Measurements from ENCODE around the gene CCT7. TPM values are rescaled to one million over a fixed set of nuclear protein-coding genes. Genes with fewer than 3 reads are reported as not detected.

CCT7 gene
- total and polyA plus RNA-seq, 10 of the 15 experiments (the other 5 are each of a cell fraction or from before 2014, with no cell fraction given): 206 to 598 (median 486) TPM

DNA sequence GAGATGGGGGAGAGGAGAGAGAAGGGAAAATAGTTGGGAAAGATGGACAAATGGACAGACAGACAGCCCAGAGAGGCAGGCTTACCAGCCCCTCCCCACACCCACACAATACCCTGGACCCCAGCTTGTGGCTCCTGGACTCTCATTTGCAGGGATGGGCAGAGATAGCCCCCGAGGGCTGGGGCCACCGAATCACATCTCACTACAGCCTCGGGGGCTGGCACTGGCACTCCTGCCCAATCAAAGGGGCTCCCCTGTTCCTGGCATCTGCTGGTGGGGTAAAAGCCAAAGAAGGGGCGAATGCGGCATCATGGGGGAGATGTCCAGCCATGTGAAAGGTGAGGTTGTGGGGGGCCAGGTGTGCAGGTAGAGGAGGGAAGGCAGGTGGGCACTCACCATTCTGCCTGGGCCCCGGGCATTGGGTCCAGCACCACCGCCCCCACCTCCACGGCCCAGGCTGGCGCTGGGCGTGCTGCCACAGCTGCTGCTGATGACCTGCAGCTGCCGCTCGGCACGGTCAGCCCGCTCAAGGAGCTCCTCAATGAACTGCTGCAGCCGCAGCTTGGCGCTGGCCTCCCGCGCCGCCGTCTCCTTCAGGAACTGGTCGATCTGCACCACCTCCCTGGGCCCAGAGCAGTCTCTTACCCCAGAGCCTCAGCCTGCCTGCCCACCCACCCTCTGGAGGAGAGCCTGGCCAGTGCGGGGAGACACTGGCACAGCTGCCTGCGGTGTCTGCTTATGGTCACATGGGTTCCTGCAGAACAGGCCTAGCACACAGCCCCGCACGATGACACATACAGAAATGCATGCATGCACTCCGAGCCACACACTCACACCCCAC, 32.2 kb downstream of the CCT7 start:
- Histone ChIP-seq H3K79me2 (ENCODE audit: control insufficient read depth, insufficient read depth, low read length) (no peaks in the 10 kb centered on the region; the same call in 1 of the 2 replicates), H3K27me3 (replicated peaks in 1 of 2; ENCODE audit: control insufficient read depth in 2 of 2, insufficient read depth in 2 of 2, low read length in 1 of 2) (no peaks in the 10 kb centered on the region), H2AFZ (ENCODE audit: control insufficient read depth, low read depth, low read length) (no peak overlapping the region), H3K9ac (ENCODE audit: control insufficient read depth, insufficient read depth, low read length) (no peak overlapping the region), H3K4me1 (ENCODE audit: control insufficient read depth, insufficient read depth, low read length) (no peaks in the 10 kb centered on the region), H3K27ac (ENCODE audit: control insufficient read depth, insufficient read depth) (no peak overlapping the region), H4K20me1 (ENCODE audit: control insufficient read depth, insufficient read depth) (no peaks in the 10 kb centered on the region; the same call in 1 of the 2 replicates), H3K4me2 (ENCODE audit: control insufficient read depth, insufficient read depth) (no peak overlapping the region), H3K4me3 (no peak overlapping the region), H3K36me3 (ENCODE audit: control insufficient read depth in 2 of 2, insufficient read depth in 2 of 2, low read length in 1 of 2) (peaks cover 11 to 14% of the 10 kb centered on the region in 2 experiments; a peak in 3 of 4 replicates), H3K9me3 (replicated peaks; ENCODE audit: control insufficient read depth, insufficient read depth, low read length) (no peaks in the 10 kb centered on the region)
- no peak for DNase-seq (ENCODE audit: low read depth, low spot score)
- no TSS peak for BruUV-seq (replicated peaks)
- intact Hi-C loops (cut with micrococcal nuclease; ENCODE audit: unreplicated experiment) (no loop called here), in situ Hi-C loops (cut with MboI) (no loop called here)
- ATAC-seq: no peak
- ChIA-PET POLR2A (no interaction called here), CTCF (no interaction called here), SMC1A (ENCODE audit: uncharacterized antibody, unreplicated experiment) (no interaction called here), RAD21 (ENCODE audit: unreplicated experiment) (no interaction called here)
- TF ChIP-seq STAT3 (IDR thresholded peaks at IDR 0.05; ENCODE audit: low read depth, low read length) (no peak), SRF (IDR thresholded peaks at IDR 0.05; ENCODE audit: low read depth in 2 of 2, low read length in 2 of 2) (no peak), TCF12 (IDR thresholded peaks at IDR 0.05; ENCODE audit: low read depth, low read length) (no peak)
- 95% methylated on average over 26 of the region's 26 CpGs for WGBS (ENCODE audit: insufficient coverage, insufficient replicate concordance, low lambda C conversion rate, missing lambda C conversion rate)
- no peak for FAIRE-seq

DNA sequence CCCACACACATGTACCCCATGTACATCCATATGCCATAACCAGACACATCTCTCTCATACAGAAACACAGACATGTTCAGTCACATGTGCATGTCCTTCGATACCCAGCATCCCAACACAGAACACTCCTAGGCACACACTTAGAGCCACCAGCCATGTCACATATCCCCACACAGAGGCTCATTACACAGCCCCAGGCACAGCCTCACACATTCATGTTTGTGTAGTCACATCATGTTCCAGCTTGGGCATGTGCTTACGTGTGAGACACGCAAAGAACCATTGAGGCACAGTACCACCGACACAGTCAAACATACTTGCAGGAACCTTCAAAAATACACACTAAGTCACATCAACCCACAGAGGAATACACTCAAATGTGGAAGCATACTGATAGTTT, 32.9 kb downstream of the CCT7 start:
- in situ Hi-C loops (cut with MboI) (no loop called here), intact Hi-C loops (cut with micrococcal nuclease; ENCODE audit: unreplicated experiment) (no loop called here)
- H3K4me1 ChIP-seq (ENCODE audit: control insufficient read depth, insufficient read depth, low read length): no peaks in the 10 kb centered on the region
- H3K27ac ChIP-seq (ENCODE audit: control insufficient read depth, insufficient read depth): no peak overlapping the region
- H2AFZ ChIP-seq (ENCODE audit: control insufficient read depth, low read depth, low read length): no peak overlapping the region
- TF ChIP-seq, protein P1, sequence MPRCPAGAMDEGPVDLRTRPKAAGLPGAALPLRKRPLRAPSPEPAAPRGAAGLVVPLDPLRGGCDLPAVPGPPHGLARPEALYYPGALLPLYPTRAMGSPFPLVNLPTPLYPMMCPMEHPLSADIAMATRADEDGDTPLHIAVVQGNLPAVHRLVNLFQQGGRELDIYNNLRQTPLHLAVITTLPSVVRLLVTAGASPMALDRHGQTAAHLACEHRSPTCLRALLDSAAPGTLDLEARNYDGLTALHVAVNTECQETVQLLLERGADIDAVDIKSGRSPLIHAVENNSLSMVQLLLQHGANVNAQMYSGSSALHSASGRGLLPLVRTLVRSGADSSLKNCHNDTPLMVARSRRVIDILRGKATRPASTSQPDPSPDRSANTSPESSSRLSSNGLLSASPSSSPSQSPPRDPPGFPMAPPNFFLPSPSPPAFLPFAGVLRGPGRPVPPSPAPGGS (IDR thresholded peaks at IDR 0.05; ENCODE audit: borderline replicate concordance, insufficient read depth, low read depth, low read length, poor library complexity, severe bottlenecking): no peak
- TF ChIP-seq ZSCAN29 (IDR thresholded peaks at IDR 0.05) (no peak), NR2C2 (IDR thresholded peaks at IDR 0.05; ENCODE audit: borderline replicate concordance, control insufficient read depth, insufficient read length, low read depth) (no peak), ZNF622 (IDR thresholded peaks at IDR 0.05) (no peak), HDAC6 (IDR thresholded peaks at IDR 0.05; ENCODE audit: unreplicated experiment) (no peak), YY1 (IDR thresholded peaks at IDR 0.05; ENCODE audit: low read depth, low read length) (no peak)
- TF ChIP-seq, protein P2, sequence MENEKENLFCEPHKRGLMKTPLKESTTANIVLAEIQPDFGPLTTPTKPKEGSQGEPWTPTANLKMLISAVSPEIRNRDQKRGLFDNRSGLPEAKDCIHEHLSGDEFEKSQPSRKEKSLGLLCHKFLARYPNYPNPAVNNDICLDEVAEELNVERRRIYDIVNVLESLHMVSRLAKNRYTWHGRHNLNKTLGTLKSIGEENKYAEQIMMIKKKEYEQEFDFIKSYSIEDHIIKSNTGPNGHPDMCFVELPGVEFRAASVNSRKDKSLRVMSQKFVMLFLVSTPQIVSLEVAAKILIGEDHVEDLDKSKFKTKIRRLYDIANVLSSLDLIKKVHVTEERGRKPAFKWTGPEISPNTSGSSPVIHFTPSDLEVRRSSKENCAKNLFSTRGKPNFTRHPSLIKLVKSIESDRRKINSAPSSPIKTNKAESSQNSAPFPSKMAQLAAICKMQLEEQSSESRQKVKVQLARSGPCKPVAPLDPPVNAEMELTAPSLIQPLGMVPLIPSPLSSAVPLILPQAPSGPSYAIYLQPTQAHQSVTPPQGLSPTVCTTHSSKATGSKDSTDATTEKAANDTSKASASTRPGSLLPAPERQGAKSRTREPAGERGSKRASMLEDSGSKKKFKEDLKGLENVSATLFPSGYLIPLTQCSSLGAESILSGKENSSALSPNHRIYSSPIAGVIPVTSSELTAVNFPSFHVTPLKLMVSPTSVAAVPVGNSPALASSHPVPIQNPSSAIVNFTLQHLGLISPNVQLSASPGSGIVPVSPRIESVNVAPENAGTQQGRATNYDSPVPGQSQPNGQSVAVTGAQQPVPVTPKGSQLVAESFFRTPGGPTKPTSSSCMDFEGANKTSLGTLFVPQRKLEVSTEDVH (IDR thresholded peaks at IDR 0.05; ENCODE audit: low read depth, partially characterized antibody): no peak
- TF ChIP-seq, protein P3, sequence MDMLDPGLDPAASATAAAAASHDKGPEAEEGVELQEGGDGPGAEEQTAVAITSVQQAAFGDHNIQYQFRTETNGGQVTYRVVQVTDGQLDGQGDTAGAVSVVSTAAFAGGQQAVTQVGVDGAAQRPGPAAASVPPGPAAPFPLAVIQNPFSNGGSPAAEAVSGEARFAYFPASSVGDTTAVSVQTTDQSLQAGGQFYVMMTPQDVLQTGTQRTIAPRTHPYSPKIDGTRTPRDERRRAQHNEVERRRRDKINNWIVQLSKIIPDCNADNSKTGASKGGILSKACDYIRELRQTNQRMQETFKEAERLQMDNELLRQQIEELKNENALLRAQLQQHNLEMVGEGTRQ (IDR thresholded peaks at IDR 0.05; ENCODE audit: borderline replicate concordance, low read depth, low read length): no peak
- no peak overlapping the region for H3K4me2 ChIP-seq (ENCODE audit: control insufficient read depth, insufficient read depth)
- FAIRE-seq: no peak
- H3K9ac ChIP-seq (ENCODE audit: control insufficient read depth, insufficient read depth, low read length): no peak overlapping the region
- H3K9me3 ChIP-seq (replicated peaks; ENCODE audit: control insufficient read depth, insufficient read depth, low read length): no peaks in the 10 kb centered on the region
- DNase-seq (ENCODE audit: low read depth, low spot score): no peak
- H3K4me3 ChIP-seq: no peak overlapping the region
- POLR2A ChIA-PET: no interaction called here
- CTCF ChIA-PET: no interaction called here
- no peaks in the 10 kb centered on the region; the same call in 1 of the 2 replicates for H4K20me1 ChIP-seq (ENCODE audit: control insufficient read depth, insufficient read depth)
- SMC1A ChIA-PET (ENCODE audit: uncharacterized antibody, unreplicated experiment): no interaction called here
- BruUV-seq (replicated peaks): no TSS peak
- no peak for ATAC-seq
- peaks cover 11 to 14% of the 10 kb centered on the region in 2 experiments; a peak in 3 of 4 replicates for H3K36me3 ChIP-seq (ENCODE audit: control insufficient read depth in 2 of 2, insufficient read depth in 2 of 2, low read length in 1 of 2)
- H3K79me2 ChIP-seq (ENCODE audit: control insufficient read depth, insufficient read depth, low read length): no peaks in the 10 kb centered on the region; the same call in 1 of the 2 replicates
- RAD21 ChIA-PET (ENCODE audit: unreplicated experiment): no interaction called here
- no peaks in the 10 kb centered on the region for H3K27me3 ChIP-seq (replicated peaks in 1 of 2; ENCODE audit: control insufficient read depth in 2 of 2, insufficient read depth in 2 of 2, low read length in 1 of 2)
- WGBS (ENCODE audit: insufficient coverage, insufficient replicate concordance, low lambda C conversion rate, missing lambda C conversion rate): 96% methylated on average over 4 of the region's 4 CpGs
